Left hindlimb (tissue), 1 donor: ENCODE results near the gene EMX1.
A peak's percentile ranks its signal among the peaks of the same experiment; 100 is the strongest.

ENCODE experiments used
- DNase-seq: peaks from one replicate; pipeline ENCODE4 v3.0.0-alpha.2; 2018

EMX1 gene

DNA sequence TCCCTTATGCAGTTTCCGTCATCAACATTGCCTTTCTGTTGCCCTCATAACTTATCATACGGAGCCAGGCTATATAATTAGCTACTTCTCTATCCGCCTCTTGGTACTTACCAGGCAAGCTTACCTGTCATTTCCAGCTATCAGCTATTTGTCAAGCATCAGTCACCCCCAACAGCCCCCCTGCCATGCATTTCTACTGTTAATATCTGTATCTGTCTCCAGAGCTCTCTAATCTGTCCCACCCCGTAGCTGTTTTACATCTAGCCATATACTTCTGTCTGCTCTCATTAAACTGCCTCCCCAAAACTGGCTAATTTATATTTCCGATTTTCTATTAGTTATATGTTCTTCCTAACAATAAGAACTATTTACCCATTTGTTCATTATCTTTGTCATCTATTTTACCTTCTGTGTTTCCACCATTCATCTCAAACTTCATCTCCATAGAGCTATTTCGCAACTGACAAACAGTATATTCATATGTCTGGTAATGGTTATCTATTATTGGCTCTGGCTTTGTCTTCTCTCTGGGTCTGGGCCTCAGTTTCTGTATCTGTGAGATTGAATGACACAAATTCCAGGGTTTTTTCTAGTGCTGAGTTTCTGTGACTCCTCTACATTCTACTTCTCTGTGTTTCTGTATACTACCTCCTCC lies 9.6 kb downstream of the EMX1 start:
- no peak for DNase-seq

DNA sequence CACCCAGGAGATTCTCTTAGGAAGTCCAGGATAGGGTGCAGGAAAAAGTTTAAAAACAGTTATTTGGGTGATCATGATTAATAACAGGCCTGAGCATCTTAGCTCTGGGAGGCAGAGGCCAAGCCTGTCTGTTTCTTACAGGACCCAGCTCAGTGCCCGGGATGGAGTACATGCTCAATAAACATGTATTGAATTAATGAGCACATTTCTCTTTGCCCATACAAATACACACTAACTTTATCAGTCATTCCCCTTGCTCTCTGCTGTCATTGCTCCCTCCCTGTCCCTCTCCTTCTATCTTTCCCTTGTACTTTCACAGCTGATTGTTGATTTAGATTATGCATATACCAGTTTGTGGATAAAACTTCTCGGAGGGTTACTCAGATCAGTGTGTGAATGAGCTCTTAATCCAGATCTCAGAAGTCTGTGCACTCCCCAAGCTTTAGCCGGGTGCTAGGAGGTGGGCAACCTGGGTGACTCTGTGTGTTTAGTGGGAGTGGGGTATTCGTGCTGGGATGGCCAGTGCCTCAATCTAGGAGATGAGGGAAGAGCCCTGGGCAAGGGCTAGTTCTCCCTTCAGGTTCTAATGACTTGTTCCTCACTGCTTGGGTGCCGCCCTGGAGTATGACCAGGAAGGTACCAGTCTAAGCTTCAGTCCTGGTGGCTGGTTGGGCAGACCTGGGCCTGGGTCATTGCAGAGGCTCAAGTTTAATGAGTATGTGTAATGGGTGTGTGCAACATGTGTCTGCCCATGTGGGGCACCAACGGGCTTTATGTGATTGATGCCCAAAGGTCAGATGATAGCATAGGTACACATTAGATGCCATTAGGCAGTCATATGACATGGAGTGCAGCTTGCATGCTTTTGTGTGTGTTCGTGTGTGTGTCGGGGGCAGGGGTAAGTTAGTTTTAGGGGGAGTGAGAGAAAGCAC lies 10.6 kb downstream of the EMX1 start:
- no peak for DNase-seq

DNA sequence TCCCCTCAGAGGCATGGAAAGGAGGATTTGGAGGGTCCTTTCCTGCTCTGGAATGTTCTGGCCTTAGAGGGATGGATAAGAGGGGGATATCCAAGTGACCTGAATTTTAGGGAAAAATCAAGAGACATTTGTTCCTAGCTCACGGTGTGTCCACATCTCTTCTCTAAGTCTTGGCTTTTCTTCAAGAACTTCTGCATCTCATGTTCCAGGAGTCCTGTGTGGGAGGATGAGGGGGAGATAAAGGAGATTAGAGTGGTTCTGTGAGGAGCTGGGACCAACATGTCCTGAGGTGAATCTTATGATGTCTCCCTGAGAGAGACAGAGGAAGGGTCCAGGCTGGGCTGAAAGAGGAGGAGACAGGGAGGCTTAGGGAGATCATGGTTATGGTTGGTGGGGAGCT lies 11.7 kb downstream of the EMX1 start:
- no peak for DNase-seq

DNA sequence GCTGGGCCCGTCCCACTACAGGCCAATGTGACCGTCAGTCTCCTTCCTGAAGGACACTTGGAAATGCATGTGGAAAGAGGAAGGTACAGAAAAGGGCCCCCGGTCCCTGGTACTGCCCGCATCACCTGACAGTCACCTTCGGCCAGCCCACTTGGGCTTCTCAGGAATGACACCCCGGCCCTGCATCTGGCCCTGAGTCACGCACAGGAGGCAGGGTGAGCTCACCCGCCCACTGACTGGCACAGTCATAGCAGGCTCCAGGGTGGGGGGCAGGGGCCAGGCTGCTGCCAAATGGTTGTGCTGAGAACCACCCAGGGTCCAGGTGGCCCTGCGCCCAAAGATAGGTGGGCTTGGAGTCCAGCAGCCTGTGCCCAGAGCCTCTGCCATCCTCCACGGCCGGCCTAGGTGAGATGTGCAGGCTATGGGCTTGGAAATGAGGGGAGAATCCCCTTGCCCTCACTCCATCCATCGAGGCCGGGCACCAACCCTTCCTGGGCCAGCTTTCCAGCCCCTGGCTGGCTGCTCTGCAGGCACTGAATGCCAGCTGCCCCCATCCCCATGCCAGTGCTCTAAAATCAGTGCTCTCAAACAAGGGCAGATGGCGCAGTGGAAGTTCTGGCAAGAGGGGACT lies 14.1 kb downstream of the EMX1 start:
- no peak for DNase-seq

DNA sequence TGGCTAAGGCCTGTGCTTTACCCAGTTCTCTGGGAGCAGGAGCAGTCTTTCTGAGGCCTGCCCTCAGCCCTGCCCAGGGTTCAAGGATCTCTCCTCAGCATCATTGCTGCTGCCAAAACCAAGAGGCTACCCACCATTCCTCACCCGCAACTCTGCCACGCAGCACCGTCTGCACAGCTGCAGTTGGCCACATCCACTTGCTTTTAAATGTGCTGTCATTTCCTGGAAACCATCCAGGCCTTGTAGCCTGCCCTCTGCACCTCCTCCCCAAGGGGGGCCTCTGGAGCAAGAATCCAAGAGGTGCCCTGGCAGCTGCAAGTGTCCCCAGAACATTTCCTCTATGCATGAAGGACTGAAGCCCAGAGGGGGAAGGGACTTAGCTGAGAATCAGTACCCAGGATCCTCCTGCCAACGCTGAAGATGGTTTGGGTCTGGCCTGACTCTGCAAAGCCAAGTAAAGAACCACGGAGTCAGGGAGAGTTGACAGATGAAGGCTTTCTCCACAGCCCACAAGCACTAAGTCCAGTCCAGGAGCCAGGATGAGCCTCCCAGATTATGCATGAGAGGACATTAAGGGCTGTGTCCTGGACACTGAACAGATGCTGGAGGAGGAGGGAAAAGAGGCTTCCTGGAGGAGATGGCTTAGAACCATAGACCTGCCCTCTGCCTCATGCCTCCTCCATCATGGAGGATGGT lies 14.9 kb downstream of the EMX1 start:
- no peak for DNase-seq

DNA sequence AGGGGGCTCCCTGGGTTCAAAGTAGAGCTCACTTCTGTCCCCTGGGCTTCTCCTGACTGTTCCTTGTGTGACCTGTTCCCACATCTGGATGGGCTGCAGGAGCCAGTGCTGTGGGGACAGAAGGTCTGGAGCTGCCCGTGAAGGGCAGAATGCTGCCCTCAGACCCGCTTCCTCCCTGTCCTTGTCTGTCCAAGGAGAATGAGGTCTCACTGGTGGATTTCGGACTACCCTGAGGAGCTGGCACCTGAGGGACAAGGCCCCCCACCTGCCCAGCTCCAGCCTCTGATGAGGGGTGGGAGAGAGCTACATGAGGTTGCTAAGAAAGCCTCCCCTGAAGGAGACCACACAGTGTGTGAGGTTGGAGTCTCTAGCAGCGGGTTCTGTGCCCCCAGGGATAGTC lies 15.5 kb downstream of the EMX1 start:
- no peak for DNase-seq

DNA sequence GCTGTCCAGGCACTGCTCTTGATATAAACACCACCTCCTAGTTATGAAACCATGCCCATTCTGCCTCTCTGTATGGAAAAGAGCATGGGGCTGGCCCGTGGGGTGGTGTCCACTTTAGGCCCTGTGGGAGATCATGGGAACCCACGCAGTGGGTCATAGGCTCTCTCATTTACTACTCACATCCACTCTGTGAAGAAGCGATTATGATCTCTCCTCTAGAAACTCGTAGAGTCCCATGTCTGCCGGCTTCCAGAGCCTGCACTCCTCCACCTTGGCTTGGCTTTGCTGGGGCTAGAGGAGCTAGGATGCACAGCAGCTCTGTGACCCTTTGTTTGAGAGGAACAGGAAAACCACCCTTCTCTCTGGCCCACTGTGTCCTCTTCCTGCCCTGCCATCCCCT lies 15.9 kb downstream of the EMX1 start:
- no peak for DNase-seq

DNA sequence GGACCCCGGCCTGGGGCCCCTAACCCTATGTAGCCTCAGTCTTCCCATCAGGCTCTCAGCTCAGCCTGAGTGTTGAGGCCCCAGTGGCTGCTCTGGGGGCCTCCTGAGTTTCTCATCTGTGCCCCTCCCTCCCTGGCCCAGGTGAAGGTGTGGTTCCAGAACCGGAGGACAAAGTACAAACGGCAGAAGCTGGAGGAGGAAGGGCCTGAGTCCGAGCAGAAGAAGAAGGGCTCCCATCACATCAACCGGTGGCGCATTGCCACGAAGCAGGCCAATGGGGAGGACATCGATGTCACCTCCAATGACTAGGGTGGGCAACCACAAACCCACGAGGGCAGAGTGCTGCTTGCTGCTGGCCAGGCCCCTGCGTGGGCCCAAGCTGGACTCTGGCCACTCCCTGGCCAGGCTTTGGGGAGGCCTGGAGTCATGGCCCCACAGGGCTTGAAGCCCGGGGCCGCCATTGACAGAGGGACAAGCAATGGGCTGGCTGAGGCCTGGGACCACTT lies 16.4 kb downstream of the EMX1 start:
- DNase-seq, result peak; percentile 11

DNA sequence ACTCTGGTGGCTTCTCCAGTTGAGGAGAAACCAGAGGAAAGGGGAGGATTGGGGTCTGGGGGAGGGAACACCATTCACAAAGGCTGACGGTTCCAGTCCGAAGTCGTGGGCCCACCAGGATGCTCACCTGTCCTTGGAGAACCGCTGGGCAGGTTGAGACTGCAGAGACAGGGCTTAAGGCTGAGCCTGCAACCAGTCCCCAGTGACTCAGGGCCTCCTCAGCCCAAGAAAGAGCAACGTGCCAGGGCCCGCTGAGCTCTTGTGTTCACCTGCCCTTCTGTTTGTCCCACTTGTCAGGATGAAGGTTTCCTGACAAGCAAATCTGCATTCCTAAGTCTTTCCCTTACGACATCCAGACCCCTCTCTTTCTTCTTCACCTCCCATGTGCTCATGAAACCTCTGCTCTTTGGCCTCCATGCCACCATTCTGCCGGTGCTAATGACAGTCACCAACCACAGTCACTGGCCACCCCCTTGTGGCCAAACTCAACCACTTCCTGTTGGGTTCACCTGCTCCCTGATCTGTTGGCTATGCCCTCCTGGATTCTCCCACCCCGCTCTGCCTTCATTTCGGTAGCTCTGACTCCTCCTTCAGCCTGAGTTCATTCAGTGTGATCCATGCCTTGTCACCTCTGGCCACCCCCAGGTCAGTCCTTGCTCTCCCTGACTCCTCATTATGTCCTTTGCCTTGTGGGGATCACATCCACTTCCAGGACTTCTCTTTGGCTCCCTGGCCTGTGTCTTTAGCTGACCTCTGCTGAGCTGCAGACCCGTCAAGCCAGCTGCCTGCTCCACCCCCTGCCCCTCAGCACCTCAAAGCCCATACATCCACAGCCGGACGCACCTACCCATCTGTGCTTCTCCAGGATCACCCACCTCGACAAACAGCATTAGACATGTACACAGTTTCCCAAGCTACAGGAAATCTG lies 17.6 kb downstream of the EMX1 start:
- no peak for DNase-seq

DNA sequence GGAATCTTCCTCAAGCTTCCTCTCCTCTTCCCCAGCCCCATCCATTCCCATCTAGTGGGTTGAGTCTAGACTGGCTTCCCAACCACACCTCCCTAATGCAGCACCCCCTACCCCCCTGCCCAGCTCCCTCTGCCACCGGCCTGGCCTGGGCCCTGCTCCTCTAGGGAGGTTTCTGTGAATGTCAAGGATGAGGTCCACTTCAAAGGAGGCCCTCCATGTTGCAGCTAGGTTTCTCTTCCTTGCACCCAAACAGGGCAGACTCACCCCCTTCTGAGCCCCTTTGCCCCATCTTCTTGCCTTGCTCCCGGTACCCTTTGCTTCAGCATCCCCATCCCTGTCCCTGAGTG lies 18.3 kb downstream of the EMX1 start:
- no peak for DNase-seq

DNA sequence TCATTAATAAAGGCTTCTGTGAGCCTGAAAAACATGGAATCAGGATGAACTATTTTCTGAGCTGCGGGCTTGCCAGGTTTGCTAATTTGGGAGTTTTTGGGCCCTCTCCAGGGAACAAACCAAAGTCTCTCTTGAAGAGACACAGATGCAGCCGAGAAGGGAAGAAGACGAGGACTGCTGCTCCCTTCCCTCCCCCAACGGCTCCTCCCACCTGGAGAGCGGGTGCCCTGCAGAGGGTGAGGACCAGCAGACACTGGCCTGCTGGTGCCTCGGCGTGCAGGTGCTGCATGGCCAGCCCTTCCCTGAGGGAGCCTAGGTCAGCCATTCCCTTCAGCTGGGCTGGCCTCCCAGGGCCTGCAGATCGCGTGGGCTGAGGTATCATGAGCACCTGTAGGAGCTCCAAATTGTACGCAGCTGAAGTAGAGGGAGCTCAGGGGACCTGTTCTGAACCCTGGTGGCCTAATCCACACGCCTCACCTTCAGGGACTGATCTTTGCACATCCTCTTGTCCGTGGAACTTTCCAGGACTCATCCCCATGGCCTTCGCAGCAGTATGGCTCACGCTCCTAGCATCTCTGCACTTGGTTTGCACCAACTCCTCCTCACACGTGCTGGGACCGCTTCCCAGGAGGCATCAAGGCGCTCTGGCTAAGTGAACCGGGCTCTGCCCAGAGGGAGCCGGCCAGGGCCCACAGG lies 19.5 kb downstream of the EMX1 start:
- DNase-seq, result no peak

DNA sequence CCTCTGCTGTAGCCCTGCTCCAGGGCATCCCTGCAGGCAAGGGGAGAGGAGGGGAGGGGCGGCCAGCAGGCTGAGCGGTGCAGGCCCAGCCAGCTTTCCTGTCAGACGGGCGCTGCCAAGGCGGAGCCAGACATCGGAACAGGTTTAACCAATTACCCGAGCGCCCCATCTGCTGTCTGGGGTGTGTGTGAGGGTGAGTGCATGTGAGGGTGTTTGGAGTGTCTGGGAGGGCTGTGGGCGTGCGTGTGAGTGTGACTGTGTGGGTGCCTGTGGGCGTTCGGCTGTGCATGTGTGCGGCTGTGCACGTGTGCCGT lies 20.0 kb downstream of the EMX1 start:
- DNase-seq, result no peak

DNA sequence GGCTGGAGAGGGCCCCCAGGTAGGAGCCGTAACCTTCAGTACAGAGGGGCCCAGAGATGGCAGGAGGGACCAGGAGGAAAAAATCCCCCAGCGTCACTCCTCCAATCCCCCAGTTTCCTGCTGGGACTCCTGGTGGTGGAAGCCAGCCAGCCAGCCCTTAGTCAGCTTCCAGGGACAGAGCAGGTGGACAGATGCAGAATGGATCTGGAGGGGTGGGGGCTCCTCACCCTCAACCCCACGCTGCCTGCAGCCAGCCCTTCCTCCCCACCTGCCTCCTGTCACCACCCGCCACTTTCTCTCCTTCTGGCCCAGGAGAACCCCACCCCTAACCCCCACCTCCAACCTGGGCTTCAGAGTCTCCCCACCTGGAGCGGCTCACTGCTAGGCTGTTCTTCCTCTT lies 21.1 kb downstream of the EMX1 start:
- DNase-seq, result no peak

DNA sequence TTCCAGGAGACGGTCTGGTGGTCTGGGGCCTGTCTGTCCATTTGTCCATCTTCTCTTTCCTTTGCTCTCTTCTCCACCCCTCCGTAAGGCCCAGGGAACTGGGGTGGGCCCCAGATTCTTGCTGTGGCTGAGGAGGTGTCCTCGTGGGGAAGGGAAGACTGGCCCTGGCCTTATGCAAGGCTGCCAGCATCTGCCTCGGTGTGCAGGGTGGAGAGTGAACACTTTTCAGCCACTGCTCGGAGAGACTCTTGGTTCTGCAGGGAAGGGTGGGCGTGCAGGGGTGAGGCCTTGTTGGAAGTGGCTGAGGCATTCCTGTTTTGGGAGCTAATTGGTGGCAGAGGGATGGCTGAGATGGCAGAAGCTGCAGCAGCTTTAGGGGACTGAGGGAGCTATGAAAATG lies 23.0 kb downstream of the EMX1 start:
- DNase-seq, result no peak

DNA sequence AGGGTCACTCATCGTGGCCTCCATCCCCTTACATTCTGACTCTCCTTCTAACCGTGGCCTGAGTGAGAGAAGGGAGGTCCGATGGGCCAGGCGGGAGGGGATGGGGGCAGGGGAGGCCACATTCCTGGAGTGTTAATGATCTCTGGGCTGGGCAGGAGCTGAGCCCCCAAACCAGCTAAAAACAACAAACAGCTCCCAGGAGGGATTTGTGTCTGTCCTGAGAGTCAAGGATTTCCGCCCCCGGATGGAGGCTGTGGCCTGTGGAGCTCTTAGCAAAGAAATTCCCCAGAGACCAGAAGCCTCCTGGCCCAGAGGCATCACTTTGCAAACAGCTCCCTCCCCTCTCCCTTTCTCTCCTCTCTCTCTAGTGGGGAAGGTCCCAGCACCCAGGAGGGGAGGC lies 23.5 kb downstream of the EMX1 start:
- no peak for DNase-seq

DNA sequence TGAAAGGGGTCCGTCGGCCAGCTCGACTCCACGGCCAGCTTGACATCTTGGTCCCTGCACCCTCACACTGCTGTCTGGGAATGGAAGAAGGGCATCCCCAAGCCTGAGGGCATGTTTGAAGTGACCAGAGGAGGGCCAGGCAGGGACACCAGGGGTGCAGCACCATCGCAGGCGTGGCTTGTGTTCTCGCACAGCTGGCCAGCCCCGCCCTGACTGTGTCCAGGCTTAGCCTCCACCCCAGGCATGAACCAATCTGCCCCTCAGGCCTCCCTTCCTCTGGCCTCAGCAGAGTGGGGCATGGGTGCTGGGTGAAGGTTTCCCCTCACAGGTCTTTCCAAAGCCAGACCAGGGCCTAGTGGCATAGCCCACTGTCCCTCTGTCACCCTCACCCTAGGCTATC lies 25.0 kb downstream of the EMX1 start:
- DNase-seq, result no peak

DNA sequence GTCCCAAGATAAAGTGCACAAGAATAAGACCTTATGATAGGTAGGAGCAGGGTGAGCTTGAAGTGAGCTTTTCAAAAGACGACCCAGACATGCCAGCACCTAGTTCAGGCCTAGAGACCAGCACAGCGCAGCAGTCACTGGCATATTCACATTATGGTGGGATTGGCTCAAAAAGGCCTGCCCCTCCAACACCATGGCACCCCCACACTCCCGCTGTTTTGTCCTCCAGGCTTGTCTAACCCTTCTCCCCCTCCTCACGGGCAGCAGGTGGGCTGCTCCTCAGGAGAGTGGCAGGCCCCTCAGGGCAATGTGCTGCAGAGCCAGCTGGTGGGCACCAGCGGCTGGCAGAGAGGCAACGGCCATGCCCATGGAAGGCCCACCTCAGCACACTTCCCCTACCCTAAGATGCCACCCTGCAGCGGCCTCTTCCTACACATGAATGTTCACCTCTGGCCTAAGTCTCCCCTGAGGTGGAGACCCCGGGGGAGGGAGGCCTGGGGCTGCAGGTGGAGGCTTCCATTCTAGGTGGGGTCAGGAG lies 25.6 kb downstream of the EMX1 start:
- DNase-seq, result no peak

DNA sequence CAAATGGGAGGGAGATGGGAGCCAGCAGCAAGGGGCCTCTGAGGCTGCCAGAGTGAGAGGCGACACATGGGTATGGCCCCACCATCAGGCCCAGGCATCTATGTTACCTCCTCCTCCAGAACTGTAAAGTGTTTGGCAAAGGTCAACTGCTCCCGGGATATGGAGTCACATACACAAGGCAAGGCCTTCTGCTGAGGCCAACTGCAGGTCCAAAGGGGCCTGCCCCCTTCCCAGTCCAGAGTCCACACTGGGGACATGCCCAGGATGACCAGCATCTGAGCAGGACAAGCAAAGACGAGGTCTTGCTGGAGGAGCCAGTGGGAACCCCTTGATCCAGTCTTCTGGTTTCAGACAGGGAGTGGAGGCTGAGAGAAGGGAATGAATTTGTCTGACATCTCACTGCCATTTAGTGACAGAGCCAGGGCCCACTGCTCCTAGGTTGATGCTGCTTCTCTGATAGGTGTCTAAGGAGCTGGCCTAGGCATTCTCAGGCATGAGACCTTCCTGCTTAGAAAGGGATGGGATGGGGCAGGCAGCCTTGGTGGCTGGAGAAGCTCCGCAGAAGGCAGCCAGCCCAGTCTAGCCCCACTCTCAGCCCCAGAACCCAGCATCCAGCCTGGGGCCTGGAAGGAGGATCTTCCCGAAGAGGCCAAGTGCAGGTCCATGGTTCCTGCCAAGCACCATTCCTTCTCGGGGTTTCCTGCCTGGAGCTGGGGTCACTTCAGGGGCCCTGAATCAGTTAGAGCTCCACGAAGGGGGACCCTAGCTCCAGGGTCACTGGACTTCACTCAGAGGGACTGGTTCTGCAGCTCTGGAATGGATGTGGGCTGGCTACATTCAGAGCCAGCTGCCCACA lies 26.4 kb downstream of the EMX1 start:
- DNase-seq, result no peak

DNA sequence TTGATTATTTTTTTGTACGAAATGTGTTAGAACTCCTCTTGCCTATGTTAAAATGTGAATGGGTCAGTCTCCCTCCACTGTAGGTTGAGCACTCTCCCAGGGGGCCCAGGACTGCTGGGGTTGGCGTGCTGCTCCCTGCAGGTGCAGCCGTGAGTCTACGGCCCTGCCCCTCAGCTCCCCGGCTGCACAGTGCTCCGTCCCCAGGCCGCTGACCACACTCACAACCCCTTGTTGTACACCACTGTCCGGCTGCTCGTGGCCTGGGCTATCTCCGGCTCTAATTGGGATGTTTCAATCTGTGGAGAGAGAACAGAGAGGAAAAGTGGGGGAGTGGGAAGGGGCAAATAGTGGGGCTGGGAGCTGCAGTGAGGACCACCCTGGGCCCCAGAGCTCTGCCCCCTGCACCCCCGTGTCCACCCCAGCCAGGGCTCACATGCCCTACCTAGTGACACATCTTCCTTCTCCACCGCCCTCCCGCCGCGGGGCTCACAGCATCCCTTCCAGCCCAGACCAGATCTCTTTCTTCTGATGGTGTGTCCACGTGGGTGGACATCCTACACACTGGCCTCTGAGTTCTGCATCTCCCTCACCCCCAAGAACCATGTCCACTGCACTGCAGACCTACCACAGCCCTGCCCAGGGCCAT lies 27.6 kb downstream of the EMX1 start:
- DNase-seq, result no peak
